ENCODE data around the gene TOR1B. TPM values are rescaled to one million over a fixed set of nuclear protein-coding genes. Genes with fewer than 3 reads are reported as not detected.
A peak's percentile ranks its signal among the peaks of the same experiment; 100 is the strongest.

TOR1B gene
- total RNA-seq, 2 donors from 2014 or later: 19.9 to 32.0 TPM

DNA sequence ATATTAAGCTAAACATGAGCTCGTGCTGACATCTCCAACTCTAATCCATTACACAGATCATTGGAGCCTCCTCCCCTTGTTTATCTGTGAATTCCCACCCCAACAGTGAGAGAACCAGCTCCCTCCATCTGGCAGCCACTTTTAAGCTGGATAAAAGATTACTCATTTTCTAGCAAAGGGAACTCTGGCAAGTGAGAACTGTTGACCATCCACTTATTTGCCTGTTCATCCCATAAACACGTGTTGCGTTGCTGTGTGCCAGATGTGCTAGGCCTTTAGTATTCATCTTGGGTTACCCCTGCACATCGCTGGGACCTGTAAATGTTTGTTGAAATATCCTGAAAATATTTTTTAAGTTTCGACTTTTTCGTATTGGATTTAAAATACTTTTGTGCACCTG, 23.4 kb downstream of the TOR1B start:
- Mint-ChIP-seq H3K9me3 (no peaks in the 10 kb centered on the region), H3K4me1 (ENCODE audit: low read depth) (peaks cover 10% of the 10 kb centered on the region), H3K27ac (no peak overlapping the region), H3K27me3 (ENCODE audit: low read depth) (no peaks in the 10 kb centered on the region), H3K4me3 (no peak overlapping the region), H3K36me3 (ENCODE audit: insufficient read depth in 2 of 2) (peaks cover 7 to 17% of the 10 kb centered on the region in 2 donors)
- ATAC-seq (replicated peaks in 1 of 2): no peak
- DNase-seq: no peak

DNA sequence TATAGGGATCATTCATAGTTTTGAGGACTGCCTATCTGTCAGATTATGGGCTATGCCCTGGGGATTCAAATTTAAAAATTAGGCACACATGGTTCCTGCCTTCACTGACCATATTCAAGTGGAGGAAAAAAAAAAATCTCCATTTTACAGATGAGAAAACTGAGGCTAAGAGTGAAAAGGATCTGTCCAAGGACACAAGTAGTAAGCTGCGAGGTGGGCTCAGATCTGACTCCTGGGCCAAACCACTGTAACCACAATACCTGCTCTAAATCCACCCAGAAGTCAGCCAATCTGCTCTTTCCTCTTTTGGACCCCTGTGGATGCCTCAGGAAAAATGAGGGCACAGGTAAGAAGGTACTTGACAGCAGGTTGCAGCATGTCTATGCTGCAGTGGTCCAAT, 23.8 kb downstream of the TOR1B start:
- no peak overlapping the region for H3K4me3 Mint-ChIP-seq
- no peak overlapping the region for H3K27ac Mint-ChIP-seq
- H3K36me3 Mint-ChIP-seq (ENCODE audit: insufficient read depth in 2 of 2): peaks cover 7 to 20% of the 10 kb centered on the region in 2 donors
- H3K4me1 Mint-ChIP-seq (ENCODE audit: low read depth): peaks cover 10% of the 10 kb centered on the region
- DNase-seq (no peak), ATAC-seq (replicated peaks in 1 of 2) (no peak)
- no peaks in the 10 kb centered on the region for H3K27me3 Mint-ChIP-seq (ENCODE audit: low read depth)
- H3K9me3 Mint-ChIP-seq: no peaks in the 10 kb centered on the region

DNA sequence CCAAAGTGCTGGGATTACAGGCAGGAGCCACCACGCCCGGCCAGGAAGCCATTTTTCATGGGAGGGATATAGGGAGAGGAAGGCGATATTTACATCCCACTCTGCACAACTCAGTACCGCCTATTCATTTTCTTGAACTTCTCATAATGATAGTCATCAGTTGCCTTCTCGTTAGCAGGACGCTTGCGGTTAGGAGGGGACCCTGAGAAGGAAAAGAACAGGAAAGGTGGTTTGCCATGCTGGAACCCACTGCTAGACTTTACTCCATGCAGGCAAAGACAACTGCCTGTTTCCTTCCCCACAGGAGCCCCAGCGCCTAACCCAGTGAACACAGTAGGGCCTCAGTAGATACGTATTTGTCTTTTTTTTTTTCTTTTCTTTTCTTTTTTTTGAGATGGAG, 25.1 kb downstream of the TOR1B start:
- Mint-ChIP-seq H3K4me1 (ENCODE audit: low read depth) (peaks cover 2% of the 10 kb centered on the region), H3K27ac (no peak overlapping the region), H3K9me3 (no peaks in the 10 kb centered on the region), H3K36me3 (ENCODE audit: insufficient read depth in 2 of 2) (peaks cover 3 to 19% of the 10 kb centered on the region in 2 donors), H3K4me3 (no peak overlapping the region), H3K27me3 (ENCODE audit: low read depth) (no peaks in the 10 kb centered on the region)
- ATAC-seq (replicated peaks in 1 of 2) (no peak), DNase-seq (no peak)

DNA sequence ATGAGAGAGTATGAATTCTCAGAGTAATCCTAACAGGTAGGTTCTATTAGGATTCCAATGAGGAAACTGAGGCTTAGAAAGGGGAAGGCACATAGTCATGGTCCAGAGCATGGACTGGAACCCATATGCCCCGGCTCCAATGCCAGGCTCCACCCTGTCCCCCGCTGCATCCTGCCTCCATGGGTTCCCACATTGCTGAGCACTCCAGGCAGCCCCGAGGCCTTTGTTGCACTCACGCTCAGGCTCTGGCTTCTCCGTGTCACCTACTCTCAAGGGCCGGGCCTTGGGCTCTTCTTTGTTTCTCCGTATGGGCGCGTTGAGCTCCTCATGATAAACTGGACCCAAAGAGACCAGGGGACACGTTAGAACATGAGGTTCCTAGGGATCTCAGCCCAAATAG, 26.0 kb downstream of the TOR1B start:
- Mint-ChIP-seq H3K9me3 (no peaks in the 10 kb centered on the region), H3K27ac (no peak overlapping the region), H3K36me3 (ENCODE audit: insufficient read depth in 2 of 2) (peaks cover 5 to 22% of the 10 kb centered on the region in 2 donors), H3K4me3 (no peak overlapping the region), H3K27me3 (ENCODE audit: low read depth) (no peaks in the 10 kb centered on the region), H3K4me1 (ENCODE audit: low read depth) (peaks cover 9% of the 10 kb centered on the region)
- ATAC-seq (replicated peaks in 1 of 2): no peak
- no peak for DNase-seq

DNA sequence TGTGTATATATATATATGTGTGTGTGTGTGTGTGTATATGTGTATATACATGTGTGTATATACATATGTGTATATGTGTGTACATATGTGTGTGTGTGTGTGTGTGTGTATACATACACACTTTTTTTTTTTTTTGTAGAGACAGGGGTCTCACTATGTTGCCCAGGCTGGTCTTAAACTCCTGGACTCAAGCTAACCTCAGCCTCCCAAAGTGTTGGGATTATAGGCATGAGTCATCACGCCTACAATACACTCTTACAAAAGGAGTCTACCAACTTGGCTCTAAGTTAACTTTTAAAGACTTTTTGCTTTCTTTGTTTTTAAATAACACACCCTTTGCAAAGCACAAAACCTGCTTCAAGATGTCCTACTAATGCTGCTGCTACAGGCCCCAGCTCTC, 30.0 kb downstream of the TOR1B start:
- H3K4me3 Mint-ChIP-seq: peak overlapping the region; percentile 93 to 96

DNA sequence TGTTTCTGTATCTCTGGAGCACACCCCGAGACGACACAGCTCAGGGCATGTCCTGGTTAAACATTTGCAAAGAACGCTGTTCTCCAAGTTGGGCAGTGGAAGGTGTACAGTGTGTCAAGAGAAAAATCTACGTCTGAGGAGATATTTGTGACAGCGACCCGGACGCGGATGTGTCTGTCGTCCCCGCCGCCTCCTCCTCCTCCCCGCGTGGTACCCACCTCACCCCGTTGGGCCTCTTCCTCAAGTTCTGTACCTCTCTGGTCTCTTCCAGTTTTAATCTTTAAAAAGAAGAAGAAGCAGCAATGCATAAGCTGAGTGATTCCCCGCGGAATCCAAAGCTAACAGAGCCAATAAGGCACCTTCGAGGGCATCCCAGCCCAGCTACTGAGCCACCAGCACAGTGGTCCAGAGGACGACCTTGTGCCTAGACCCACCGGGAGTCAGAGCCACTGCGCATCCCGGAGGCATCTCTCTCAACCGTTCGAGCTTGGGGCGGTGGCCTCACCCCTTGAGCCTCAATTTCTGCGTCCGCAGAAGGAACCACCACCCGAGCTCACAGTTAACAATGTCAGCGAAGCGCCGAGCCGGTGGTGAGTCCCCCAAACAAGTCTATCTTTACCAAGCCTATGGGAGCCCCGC, 31.6 kb downstream of the TOR1B start:
- Mint-ChIP-seq H3K9me3 (no peaks in the 10 kb centered on the region), H3K27ac (peak overlapping the region; percentile 89), H3K36me3 (ENCODE audit: insufficient read depth in 2 of 2) (peaks cover 11 to 22% of the 10 kb centered on the region in 2 donors), H3K4me3 (peak overlapping the region; percentile 93 to 96), H3K27me3 (ENCODE audit: low read depth) (no peaks in the 10 kb centered on the region), H3K4me1 (ENCODE audit: low read depth) (peaks cover 52% of the 10 kb centered on the region)
- DNase-seq (peak; percentile 35), ATAC-seq (replicated peaks in 1 of 2) (no peak)

More for the DNA sequence above, 30.0 kb downstream of the TOR1B start:
- ATAC-seq (replicated peaks in 1 of 2) (no peak), DNase-seq (no peak)
- Mint-ChIP-seq H3K27me3 (ENCODE audit: low read depth) (no peaks in the 10 kb centered on the region), H3K36me3 (ENCODE audit: insufficient read depth in 2 of 2) (peaks cover 11 to 25% of the 10 kb centered on the region in 2 donors), H3K4me1 (ENCODE audit: low read depth) (peaks cover 36% of the 10 kb centered on the region), H3K9me3 (no peaks in the 10 kb centered on the region), H3K27ac (peak overlapping the region; percentile 11)

DNA sequence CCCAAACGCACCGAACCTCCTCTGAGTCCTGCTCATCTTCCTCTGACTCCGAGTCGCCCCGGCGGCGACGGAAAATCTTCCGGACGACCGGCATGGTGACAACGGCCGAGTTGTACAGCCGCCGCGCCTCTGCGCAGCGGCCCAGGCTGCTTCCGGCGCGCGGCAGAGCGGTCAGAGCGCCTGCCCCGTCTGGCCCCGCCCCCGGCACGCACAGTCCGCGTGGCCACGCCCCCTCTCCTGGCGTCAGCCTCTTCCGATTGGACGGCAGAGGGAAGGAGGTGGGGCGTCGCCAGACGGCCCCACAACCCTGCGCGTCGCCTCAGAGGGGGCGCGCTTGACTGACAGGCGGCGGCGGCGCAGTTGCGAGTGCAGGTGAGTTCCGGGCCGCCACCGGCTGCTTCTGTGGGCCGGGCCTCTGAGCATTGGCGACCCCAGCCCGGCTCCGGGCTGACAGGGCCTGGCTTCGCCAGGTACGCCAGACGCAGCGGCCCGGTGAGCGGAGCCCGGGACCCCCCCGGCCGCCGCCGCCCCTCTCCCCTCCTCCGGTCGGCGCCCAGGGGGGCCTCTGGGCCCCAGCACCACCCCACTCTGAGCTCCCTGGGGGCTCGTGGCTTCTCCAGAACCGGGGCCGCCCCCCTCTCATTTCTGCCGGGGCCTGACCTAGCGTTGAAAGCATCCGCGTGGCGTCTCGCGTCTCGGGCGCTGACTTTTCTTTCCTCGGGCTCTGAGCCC, 32.3 kb downstream of the TOR1B start, which contains the start of the genes C9orf78 and USP20:
TSS of gene C9orf78 (minus strand) at position 148 of the 732 bp plus-strand sequence. CDS start at position 94, 54 bp downstream.
TSS of gene USP20 (plus strand) at position 331 of the 732 bp plus-strand sequence. CDS start 17,098 bp downstream, outside the sequence.
- no peaks in the 10 kb centered on the region for H3K27me3 Mint-ChIP-seq (ENCODE audit: low read depth)
- peak; percentile 98 to 99 for DNase-seq
- no peaks in the 10 kb centered on the region for H3K9me3 Mint-ChIP-seq
- H3K4me3 Mint-ChIP-seq: peak within 1 kb of the TSS; percentile 96
- peaks cover 59% of the 10 kb centered on the region for H3K4me1 Mint-ChIP-seq (ENCODE audit: low read depth)
- H3K27ac Mint-ChIP-seq: peak within 1 kb of the TSS; percentile 97
- peak; percentile 90 to 94 for ATAC-seq (replicated peaks in 1 of 2)
- peaks cover 11 to 22% of the 10 kb centered on the region in 2 donors for H3K36me3 Mint-ChIP-seq (ENCODE audit: insufficient read depth in 2 of 2)

DNA sequence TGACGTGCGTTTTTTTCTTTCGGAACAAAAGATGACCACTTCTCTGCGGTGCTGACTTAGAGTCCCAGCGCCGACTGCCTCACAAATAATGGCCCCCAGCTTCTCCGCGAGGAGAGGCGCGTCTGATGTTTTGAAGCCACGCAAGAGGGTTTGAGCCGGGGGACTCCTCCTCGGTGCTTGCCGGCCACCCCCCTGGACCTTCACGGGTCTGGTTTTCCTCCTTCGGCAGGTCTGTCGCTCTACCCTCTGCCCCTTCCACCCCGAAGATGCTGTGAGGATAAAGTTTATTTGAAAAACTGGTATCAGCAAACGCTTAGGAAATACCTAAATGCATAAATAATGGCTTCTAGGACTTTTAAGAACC, 32.9 kb downstream of the TOR1B start:
- peak; percentile 5 to 6 for ATAC-seq (replicated peaks in 1 of 2)
- peaks cover 65% of the 10 kb centered on the region for H3K4me1 Mint-ChIP-seq (ENCODE audit: low read depth)

DNA sequence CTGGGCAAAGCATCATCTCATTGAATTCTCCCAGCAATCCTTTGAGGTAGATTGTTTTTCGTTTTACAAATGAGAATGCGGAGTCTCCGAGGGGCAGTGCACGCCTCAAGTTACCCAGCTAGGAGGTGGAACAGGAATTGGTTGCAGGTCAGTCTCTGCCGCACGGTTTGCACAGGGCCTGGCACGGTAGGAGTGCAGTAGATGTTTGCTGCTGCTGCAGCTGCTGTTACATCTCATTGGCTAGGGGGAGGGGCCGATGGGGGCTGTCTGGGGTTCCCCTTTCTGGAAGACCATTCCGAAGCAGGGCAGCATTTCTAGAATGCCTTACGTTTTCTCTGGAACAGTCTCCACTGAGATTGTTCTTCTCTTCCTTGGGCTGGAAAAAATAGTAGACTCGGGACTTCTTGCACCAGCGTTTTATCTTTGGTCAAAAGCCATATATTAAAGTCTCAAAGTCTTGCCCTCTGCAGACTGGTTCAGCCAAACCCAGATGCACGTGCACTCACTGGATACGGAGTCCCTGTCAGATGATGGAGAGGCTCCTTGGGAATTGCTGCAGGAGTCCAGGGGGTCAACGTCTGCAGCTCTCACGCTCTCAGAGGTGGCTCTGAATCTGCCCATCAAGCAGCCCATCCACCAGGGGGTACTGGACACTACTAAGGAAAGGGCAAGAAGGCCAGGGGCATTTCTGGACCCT, 33.5 kb downstream of the TOR1B start:
- Mint-ChIP-seq H3K9me3 (no peaks in the 10 kb centered on the region), H3K27ac (peak overlapping the region; percentile 97), H3K27me3 (ENCODE audit: low read depth) (no peaks in the 10 kb centered on the region), H3K4me3 (peak overlapping the region; percentile 96), H3K36me3 (ENCODE audit: insufficient read depth in 2 of 2) (peaks cover 11 to 16% of the 10 kb centered on the region in 2 donors), H3K4me1 (ENCODE audit: low read depth) (peaks cover 70% of the 10 kb centered on the region)
- ATAC-seq (replicated peaks in 1 of 2) (no peak), DNase-seq (peak; percentile 48 to 55)

More for the DNA sequence above, 32.9 kb downstream of the TOR1B start:
- peak overlapping the region; percentile 96 for H3K4me3 Mint-ChIP-seq
- DNase-seq: no peak
- H3K27me3 Mint-ChIP-seq (ENCODE audit: low read depth): no peaks in the 10 kb centered on the region
- H3K36me3 Mint-ChIP-seq (ENCODE audit: insufficient read depth in 2 of 2): peaks cover 11 to 20% of the 10 kb centered on the region in 2 donors
- no peaks in the 10 kb centered on the region for H3K9me3 Mint-ChIP-seq
- H3K27ac Mint-ChIP-seq: peak overlapping the region; percentile 97

DNA sequence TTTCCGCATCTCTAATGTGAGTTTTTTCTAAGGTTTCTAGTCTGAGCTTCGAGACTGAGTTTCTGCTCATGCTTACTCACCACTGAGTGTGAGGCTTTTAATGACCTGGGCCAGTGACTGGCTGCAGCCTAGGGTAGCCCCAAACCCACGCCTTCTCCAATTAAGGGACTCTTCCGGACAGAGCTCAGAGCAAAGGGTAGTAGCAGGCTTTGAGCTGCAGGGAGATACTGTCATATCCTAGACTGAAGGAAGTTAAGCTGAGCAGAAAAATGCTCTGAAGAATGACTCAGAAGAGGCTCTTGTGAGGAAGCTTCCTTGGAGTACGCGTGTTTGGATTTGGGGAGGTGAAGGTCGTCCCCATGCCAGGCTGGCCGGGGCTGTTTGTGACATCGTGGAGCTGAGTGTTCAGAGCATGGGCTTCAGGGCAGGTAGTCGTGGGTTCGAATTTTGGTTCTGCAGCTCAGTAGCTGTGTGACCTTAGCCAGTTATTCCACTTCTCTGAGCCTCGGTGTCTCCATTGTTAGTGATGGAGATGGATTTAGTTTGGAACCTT, 35.8 kb downstream of the TOR1B start:
- no peaks in the 10 kb centered on the region for H3K9me3 Mint-ChIP-seq
- peak overlapping the region; percentile 83 for H3K27ac Mint-ChIP-seq
- no peaks in the 10 kb centered on the region for H3K27me3 Mint-ChIP-seq (ENCODE audit: low read depth)
- H3K36me3 Mint-ChIP-seq (ENCODE audit: insufficient read depth in 2 of 2): peaks cover 7 to 8% of the 10 kb centered on the region in 2 donors
- H3K4me3 Mint-ChIP-seq: peak overlapping the region; percentile 82 to 85
- H3K4me1 Mint-ChIP-seq (ENCODE audit: low read depth): peaks cover 63% of the 10 kb centered on the region
- ATAC-seq (replicated peaks in 1 of 2): peak; percentile 47 to 51
- DNase-seq: peak; percentile 47 to 53

DNA sequence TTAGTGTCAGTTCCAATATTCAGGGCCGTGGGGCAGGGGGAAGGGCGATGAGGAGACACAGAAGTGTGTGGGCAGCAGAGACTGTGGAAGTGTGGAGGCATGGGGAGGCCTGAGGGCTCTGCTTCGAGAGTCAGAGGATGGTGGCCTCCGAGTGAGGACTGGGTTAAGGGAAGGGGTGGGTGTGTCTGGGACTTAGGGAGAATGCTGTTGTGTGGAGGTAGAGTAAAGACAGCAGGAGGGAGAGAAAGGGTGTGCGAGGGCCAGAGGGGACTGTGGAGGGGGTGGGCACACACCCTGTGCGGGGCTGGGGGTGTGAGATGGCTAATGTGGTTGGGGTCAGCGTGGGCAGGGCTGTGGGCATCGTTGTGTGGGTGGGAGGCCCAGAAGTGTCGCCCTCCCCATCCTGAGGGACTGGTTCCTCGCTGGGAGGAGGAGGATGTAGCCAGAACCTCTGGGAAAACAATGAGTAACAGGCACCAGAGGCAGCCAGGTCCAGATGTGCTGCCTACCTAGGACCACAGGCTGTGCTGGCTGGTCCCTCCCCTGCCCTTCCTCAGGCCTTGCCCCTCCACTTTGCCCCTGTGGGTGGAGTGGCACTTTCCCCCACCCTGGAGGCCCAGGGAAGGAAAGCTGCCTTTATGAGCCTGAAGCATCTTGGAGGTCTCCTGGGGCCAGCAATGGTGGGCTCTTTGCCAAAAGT, 36.5 kb downstream of the TOR1B start:
- H3K27me3 Mint-ChIP-seq (ENCODE audit: low read depth): no peaks in the 10 kb centered on the region
- peak overlapping the region; percentile 83 for H3K27ac Mint-ChIP-seq
- DNase-seq (no peak), ATAC-seq (replicated peaks in 1 of 2) (no peak)
- H3K4me3 Mint-ChIP-seq: peak overlapping the region; percentile 82 to 85
- H3K36me3 Mint-ChIP-seq (ENCODE audit: insufficient read depth in 2 of 2): peaks cover 7 to 8% of the 10 kb centered on the region in 2 donors
- H3K9me3 Mint-ChIP-seq: no peaks in the 10 kb centered on the region
- peaks cover 56% of the 10 kb centered on the region for H3K4me1 Mint-ChIP-seq (ENCODE audit: low read depth)

DNA sequence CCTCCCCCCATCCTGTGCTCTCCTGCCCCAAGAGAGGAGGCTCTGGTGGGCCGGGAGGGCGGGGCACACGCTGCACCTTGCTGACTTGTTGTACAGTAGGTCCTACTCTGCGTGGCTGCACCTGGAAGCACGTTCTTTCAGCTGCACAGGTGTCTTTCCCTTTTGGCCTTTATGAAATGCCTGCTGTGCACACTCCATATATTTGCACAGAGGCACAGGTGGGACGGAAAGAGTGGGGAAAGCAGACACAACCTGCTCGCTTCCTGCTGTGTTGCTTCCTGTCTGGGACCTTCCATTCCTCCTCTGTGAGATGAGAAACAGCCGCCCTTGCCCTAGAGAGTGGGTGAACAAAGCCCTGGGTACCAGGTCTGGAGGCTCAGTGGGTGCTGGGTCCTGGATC, 37.0 kb downstream of the TOR1B start:
- Mint-ChIP-seq H3K4me3 (peak overlapping the region; percentile 82 to 85), H3K9me3 (no peaks in the 10 kb centered on the region), H3K27me3 (ENCODE audit: low read depth) (no peaks in the 10 kb centered on the region), H3K4me1 (ENCODE audit: low read depth) (peaks cover 55% of the 10 kb centered on the region), H3K36me3 (ENCODE audit: insufficient read depth in 2 of 2) (peaks cover 5 to 7% of the 10 kb centered on the region in 2 donors), H3K27ac (peak overlapping the region; percentile 50)
- DNase-seq (no peak), ATAC-seq (replicated peaks in 1 of 2) (no peak)
